Astrocyte (in vitro differentiated cells and primary cell): ENCODE data around the gene PKD1L1. TPM values are rescaled to one million over a fixed set of nuclear protein-coding genes. Genes with fewer than 3 reads are reported as not detected.

Experiments
- DNase-seq: peaks from one replicate; pipeline ENCODE4 v3.0.0-alpha.2; 2010; ENCODE audit warnings: low read depth
- FAIRE-seq: peaks from 2 replicates; lab custom pipeline; 2011; peaks lifted over from hg19 to GRCh38; lab: Jason Lieb, UNC
- H2AFZ ChIP-seq: 2 replicates; pipeline ENCODE4 v1.6.0; 2012; ENCODE audit warnings: low read depth, low read length, inconsistent platforms
- H3K27ac ChIP-seq: 2 replicates; pipeline ENCODE4 v1.5.1; 2011; ENCODE audit warnings: low read depth, low read length, inconsistent platforms
- H3K27me3 ChIP-seq: 2 replicates; pipeline ENCODE4 v1.6.0; 2011; ENCODE audit warnings: low read length, inconsistent platforms; ENCODE audit not compliant: insufficient read depth
- H3K36me3 ChIP-seq: 2 replicates; pipeline ENCODE4 v1.5.1; 2011; ENCODE audit warnings: low read length, inconsistent platforms; ENCODE audit not compliant: insufficient read depth
- H3K4me1 ChIP-seq: 2 replicates; pipeline ENCODE4 v1.5.1; 2011; ENCODE audit warnings: low read length, inconsistent platforms; ENCODE audit not compliant: insufficient read depth
- H3K4me2 ChIP-seq: 2 replicates; pipeline ENCODE4 v1.6.0; 2012; ENCODE audit warnings: low read length, inconsistent platforms
- H3K4me3 ChIP-seq: 2 replicates; pipeline ENCODE4 v1.5.1; 2011; ENCODE audit warnings: low read depth, mild to moderate bottlenecking, low read length, inconsistent platforms; ENCODE audit not compliant: insufficient read depth
- H3K79me2 ChIP-seq: 2 replicates; pipeline ENCODE4 v1.6.0; 2012; ENCODE audit warnings: mild to moderate bottlenecking, low read length, inconsistent platforms; ENCODE audit not compliant: insufficient read depth
- H3K9ac ChIP-seq: 2 replicates; pipeline ENCODE4 v1.6.0; 2012; ENCODE audit warnings: mild to moderate bottlenecking, low read length, inconsistent platforms
- H3K9me3 ChIP-seq: 2 replicates; pipeline ENCODE4 v1.5.1; 2012; ENCODE audit warnings: low read depth, mild to moderate bottlenecking, low read length, inconsistent platforms; ENCODE audit not compliant: insufficient read depth
- H4K20me1 ChIP-seq: 2 replicates; pipeline ENCODE4 v1.6.0; 2012; ENCODE audit warnings: low read length, inconsistent platforms; ENCODE audit not compliant: insufficient read depth
- H3K27ac Mint-ChIP-seq: one replicate; pipeline ENCODE4 v1.8.0; 2021; ENCODE audit warnings: mild to moderate bottlenecking, mixed read lengths; ENCODE audit not compliant: unreplicated experiment
- H3K27me3 Mint-ChIP-seq: one replicate; pipeline ENCODE4 v1.8.0; 2021; ENCODE audit warnings: low read depth, mixed read lengths; ENCODE audit not compliant: unreplicated experiment
- H3K36me3 Mint-ChIP-seq: one replicate; pipeline ENCODE4 v1.8.0; 2021; ENCODE audit warnings: low read depth, mixed read lengths; ENCODE audit not compliant: unreplicated experiment
- H3K4me1 Mint-ChIP-seq: one replicate; pipeline ENCODE4 v1.8.0; 2021; ENCODE audit warnings: low read depth, mixed read lengths; ENCODE audit not compliant: unreplicated experiment
- H3K4me3 Mint-ChIP-seq: one replicate; pipeline ENCODE4 v1.8.0; 2021; ENCODE audit warnings: mild to moderate bottlenecking, moderate library complexity, mixed read lengths; ENCODE audit not compliant: unreplicated experiment
- H3K9me3 Mint-ChIP-seq: one replicate; pipeline ENCODE4 v1.8.0; 2021; ENCODE audit warnings: mild to moderate bottlenecking, mixed read lengths; ENCODE audit not compliant: unreplicated experiment
- CTCF ChIP-seq: IDR thresholded peaks from 2 replicates; pipeline ENCODE4 v1.5.1; 2011; ENCODE audit warnings: low read depth, mild to moderate bottlenecking, inconsistent platforms, low read length, moderate library complexity; ENCODE audit not compliant: insufficient read depth
- EZH2 ChIP-seq: IDR thresholded peaks from 2 replicates; pipeline ENCODE4 v1.6.1; 2012; ENCODE audit warnings: mild to moderate bottlenecking, low read length, inconsistent platforms; ENCODE audit not compliant: insufficient read depth
- total RNA-seq: library from RNA; stranded (reverse); gene quantifications from 2 replicates; pipeline ENCODE4 v1.2.1, GENCODE V29; 2021

Gene PKD1L1
- total RNA-seq, 1 donor from 2014 or later = 0.39 TPM

GRCh38 chr7:47906883-47907282 lies 41.4 kb downstream of the PKD1L1 start:
- H3K4me3 ChIP-seq = no peak overlapping the region
- DNase-seq = no peak
- no peaks in the 10 kb centered on the region for H3K27me3 Mint-ChIP-seq
- no peak overlapping the region for H3K4me2 ChIP-seq
- H2AFZ ChIP-seq = no peak overlapping the region
- FAIRE-seq = no peak
- no peak overlapping the region for H3K4me3 Mint-ChIP-seq
- H3K9me3 Mint-ChIP-seq = peaks cover 3% of the 10 kb centered on the region
- H3K36me3 ChIP-seq = no peaks in the 10 kb centered on the region
- no peaks in the 10 kb centered on the region for H4K20me1 ChIP-seq
- H3K27me3 ChIP-seq = no peaks in the 10 kb centered on the region
- no peaks in the 10 kb centered on the region for H3K9me3 ChIP-seq
- H3K9ac ChIP-seq = no peak overlapping the region
- H3K4me1 ChIP-seq = peaks cover 4% of the 10 kb centered on the region
- no peak overlapping the region for H3K27ac ChIP-seq
- no peaks in the 10 kb centered on the region for H3K36me3 Mint-ChIP-seq
- H3K27ac Mint-ChIP-seq = no peak overlapping the region
- TF ChIP-seq EZH2 (no peak), CTCF (no peak)
- no peaks in the 10 kb centered on the region for H3K79me2 ChIP-seq
- H3K4me1 Mint-ChIP-seq = peaks cover 5% of the 10 kb centered on the region

- FAIRE-seq = no peak
- H3K4me2 ChIP-seq = no peak overlapping the region
- no peak overlapping the region for H3K27ac ChIP-seq
Measured at GRCh38 chr7:47905076-47905920, 43.0 kb downstream of the PKD1L1 start.

More at GRCh38 chr7:47905076-47905920, 43.0 kb downstream of the PKD1L1 start:
- no peak overlapping the region for H3K4me3 ChIP-seq
- DNase-seq = peak; percentile 67
- no peak overlapping the region for H3K4me3 Mint-ChIP-seq
- peaks cover 3% of the 10 kb centered on the region for H3K9me3 Mint-ChIP-seq
- TF ChIP-seq CTCF = no peak
- TF ChIP-seq EZH2 = no peak
- H3K4me1 Mint-ChIP-seq = peaks cover 11% of the 10 kb centered on the region
- H4K20me1 ChIP-seq = no peaks in the 10 kb centered on the region
- no peak overlapping the region for H3K27ac Mint-ChIP-seq
- no peaks in the 10 kb centered on the region for H3K79me2 ChIP-seq
- H3K9ac ChIP-seq = no peak overlapping the region
- no peaks in the 10 kb centered on the region for H3K27me3 Mint-ChIP-seq
- no peaks in the 10 kb centered on the region for H3K36me3 ChIP-seq
- peak overlapping the region; percentile 2 for H2AFZ ChIP-seq
- H3K4me1 ChIP-seq = peaks cover 7% of the 10 kb centered on the region
- no peaks in the 10 kb centered on the region for H3K27me3 ChIP-seq
- H3K9me3 ChIP-seq = no peaks in the 10 kb centered on the region
- H3K36me3 Mint-ChIP-seq = no peaks in the 10 kb centered on the region
